HG03280 (cell line): ENCODE results near the gene UPP1.
A peak's percentile ranks its signal among the peaks of the same experiment; 100 is the strongest.

ENCODE experiments used
- ATAC-seq: cut with Tn5 transposase; IDR thresholded peaks from one replicate; pipeline ENCODE4 v1.9.1; 2021; ENCODE audit warnings: mild to moderate bottlenecking, moderate library complexity; ENCODE audit not compliant: unreplicated experiment

UPP1 gene

DNA sequence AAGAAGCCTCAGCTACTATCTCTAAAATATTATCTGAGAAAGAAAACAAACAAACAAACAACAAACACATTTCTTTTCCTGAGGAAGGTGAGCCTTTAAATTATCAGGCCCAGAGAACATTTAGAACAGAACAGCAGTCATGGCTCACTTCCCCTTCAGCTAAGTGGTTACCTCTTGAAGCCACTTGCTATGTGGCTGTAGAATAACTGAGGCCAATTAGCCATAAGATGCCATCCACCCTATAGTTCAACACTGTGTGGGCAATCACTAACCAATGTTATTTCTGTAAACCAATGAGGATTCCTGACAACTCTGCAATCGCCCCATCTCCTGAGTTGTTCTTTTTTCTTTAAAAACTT lies 3.7 kb upstream of the UPP1 start:
- ATAC-seq, result no peak

GRCh38 chr7:48085942-48086341 lies 3.1 kb upstream of the UPP1 start:
- ATAC-seq, result no peak

- ATAC-seq, result peak; percentile 14
Observed at GRCh38 chr7:48087349-48087748, 1.7 kb upstream of the UPP1 start.

DNA sequence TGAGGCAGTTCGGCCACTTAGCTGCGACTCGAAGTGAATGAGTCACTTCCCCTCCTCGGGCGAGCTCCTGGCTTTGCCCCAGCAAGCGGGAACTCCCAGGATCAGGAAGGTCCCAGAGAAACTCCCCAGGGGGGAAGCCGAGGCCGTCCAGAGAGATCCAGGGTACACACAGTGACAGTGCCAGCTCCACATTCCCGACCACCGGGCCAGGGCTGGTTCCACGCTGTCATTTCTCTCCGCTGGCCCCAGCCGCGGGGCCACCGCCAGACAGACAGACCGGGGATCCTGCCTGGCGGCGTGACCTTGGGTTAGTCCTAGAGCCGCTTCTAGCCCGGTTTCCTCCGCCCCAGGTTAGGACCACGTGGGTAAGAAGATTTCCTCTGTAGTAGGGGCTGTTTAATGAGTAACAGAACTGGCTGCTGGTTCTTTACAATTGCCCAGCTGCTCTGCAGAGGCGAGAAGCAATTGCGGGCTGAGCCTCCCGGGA lies 463 bp upstream of the UPP1 start:
- peak; percentile 55 for ATAC-seq

DNA sequence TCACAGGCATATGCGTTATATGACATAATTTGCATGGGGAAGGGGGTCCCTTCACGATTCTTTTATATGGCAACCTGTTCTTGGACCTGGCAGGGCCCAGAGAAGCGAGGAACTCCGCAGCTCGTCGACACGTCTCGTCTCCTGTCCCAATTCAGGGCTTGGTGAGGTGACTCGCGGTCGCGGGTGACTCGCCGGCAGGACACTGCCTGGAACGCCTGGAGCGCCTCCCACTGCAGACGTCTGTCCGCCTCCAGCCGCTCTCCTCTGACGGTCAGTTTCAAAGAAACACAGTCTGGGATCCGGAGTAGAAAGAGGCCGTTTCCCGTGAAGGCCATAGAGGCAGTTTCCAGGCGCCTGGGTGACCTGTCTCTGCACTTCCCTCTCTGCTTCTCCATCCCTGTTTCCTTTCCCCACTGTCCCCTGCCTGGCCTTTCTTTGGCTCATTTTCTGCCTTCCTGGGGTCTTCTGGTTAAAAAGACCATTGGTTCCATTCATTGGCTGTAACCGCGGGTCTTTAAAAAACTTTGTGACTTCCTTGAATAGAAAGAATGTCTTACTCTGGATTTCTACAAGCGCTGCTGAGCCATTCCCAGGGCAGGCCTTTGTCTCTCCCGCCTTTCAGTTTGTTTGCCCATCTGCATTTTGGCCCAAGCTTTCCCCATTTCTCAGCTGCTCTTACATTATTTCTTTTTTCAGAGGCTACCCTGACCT lies 1.2 kb downstream of the UPP1 start:
- no peak for ATAC-seq

DNA sequence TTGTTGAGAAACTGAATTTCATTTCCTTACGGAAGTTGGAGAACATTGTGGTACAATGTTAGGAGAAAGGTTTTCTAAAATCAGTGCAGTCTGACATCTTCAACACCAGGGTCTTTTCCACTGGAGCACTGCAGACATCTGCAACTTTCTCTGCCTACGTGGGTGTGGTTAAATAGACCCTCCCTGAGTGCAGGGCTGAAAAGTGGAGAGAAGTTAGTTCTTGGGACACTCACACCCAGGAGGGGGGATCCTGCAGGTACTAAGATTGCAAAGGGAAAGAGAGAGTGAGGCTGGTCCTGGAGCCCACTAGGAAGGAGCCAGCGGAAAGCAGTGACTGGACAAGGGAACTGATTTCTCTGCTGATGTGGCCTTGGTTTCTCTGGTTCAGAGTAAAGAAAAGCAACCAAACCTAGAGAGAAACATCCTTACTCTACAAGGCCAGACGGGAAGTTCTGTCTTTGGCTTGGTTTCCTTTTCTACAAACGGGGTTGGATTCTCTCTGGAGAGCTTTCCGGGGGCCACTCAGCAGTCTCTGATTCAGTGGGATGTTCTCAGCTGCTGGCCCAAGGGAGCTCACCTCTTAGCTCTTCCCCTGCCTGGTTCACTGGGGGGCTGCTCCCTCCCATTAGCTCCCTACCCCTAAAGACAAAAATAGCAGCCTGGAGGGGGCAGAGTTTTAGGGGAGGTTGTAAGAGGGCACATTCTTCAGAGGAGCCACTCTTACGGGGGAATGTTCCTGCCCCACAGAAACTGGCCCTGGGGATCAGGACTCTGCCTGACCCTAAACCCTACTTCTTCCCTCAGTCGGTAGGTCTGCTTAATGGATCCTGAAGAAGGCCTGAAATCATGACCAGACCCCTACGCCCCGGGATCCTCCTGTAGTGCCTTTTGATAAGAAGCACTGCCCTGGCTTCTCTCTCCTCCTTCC lies 2.7 kb downstream of the UPP1 start:
- no peak for ATAC-seq

DNA sequence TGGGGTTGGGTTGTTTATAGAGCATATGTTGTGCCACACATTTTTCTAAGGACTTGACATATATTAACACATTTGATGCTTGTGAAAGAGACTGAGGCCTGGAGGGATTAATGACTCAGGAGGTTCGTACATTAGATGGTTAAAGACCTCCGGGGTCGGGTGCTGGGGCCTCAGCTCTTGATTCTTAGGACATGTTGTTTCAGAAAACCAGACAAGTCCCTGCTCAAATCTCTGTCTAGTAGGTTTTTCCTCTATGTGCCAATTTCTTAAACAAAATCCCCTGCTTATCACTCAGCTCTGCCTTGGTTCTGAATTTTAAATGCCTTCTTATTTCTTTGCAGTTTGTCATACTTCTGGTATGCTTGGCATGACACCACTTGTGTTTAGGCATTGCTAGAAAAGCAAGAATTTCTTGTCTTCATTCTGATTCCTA lies 5.8 kb downstream of the UPP1 start:
- ATAC-seq, result no peak

DNA sequence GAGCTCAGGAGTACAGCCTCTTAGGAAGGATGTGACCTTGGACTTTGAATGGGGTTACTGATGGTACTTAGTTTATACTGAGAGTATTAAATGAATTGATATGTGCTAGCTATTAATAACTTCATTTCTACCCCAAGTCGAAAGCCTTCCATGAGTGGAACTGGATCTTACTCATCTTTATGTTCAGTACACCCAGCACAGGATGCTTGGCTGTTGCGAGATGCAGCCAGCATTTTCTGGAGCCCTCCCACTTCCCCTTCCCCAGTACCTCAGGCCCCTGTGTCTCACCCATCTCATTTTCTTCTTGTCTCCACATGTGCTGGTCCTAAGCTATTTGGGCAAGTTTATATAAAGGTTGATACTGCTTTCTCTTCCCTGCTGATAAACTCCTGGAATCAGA lies 7.2 kb downstream of the UPP1 start:
- ATAC-seq, result no peak

GRCh38 chr7:48097521-48098231 lies 8.6 kb downstream of the UPP1 start:
- no peak for ATAC-seq

GRCh38 chr7:48098846-48099245 lies 9.8 kb downstream of the UPP1 start:
- ATAC-seq, result no peak

- no peak for ATAC-seq
Observed at GRCh38 chr7:48099781-48100180, 10.7 kb downstream of the UPP1 start.

- no peak for ATAC-seq
Observed at GRCh38 chr7:48101352-48101751, 12.3 kb downstream of the UPP1 start.

GRCh38 chr7:48101968-48102367 lies 12.9 kb downstream of the UPP1 start:
- no peak for ATAC-seq

DNA sequence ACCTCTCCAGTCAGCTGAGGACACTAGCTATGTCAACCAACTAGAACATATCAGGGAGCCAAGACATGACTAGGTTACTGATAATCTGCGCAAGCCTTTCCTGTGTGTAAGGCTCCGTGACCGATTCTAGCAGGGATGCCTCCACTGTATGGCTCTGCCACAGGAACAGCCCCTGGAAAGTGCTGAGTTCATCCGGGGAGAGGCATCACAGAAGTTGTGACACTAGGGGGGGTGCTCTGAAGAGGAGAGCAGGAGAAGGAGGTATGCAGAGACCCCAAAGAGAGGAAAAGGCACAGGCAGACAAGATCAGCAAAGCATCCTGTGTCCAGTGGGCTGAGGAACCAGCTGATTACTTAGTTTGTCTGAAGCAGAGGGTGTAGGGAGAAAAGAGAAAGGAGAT lies 13.5 kb downstream of the UPP1 start:
- ATAC-seq, result no peak

- ATAC-seq, result no peak
Observed at GRCh38 chr7:48105045-48105444, 16.0 kb downstream of the UPP1 start.

- no peak for ATAC-seq
Observed at GRCh38 chr7:48106906-48107659, 18.0 kb downstream of the UPP1 start.

DNA sequence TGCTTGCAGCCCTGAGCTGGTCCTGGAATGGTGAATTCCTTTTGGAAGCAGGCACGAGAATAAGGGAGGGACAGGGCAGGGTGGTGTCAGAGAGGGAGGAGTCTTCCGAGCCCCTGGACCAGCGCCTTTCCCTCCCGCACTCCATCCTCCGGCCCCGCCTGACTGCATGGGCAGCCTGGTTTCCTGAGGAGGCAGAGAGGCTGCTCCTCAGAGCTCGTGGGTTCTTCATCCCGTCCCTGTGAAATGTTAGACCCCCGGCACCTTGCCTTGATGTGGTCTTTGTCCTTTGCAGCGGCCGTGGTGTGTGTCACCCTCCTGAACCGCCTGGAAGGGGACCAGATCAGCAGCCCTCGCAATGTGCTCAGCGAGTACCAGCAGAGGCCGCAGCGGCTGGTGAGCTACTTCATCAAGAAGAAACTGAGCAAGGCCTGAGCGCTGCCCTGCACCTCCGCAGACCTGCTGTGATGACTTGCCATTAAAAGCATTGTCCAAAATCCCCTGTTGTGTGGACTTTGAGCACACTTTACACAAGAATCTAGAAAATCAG lies 18.9 kb downstream of the UPP1 start:
- no peak for ATAC-seq

DNA sequence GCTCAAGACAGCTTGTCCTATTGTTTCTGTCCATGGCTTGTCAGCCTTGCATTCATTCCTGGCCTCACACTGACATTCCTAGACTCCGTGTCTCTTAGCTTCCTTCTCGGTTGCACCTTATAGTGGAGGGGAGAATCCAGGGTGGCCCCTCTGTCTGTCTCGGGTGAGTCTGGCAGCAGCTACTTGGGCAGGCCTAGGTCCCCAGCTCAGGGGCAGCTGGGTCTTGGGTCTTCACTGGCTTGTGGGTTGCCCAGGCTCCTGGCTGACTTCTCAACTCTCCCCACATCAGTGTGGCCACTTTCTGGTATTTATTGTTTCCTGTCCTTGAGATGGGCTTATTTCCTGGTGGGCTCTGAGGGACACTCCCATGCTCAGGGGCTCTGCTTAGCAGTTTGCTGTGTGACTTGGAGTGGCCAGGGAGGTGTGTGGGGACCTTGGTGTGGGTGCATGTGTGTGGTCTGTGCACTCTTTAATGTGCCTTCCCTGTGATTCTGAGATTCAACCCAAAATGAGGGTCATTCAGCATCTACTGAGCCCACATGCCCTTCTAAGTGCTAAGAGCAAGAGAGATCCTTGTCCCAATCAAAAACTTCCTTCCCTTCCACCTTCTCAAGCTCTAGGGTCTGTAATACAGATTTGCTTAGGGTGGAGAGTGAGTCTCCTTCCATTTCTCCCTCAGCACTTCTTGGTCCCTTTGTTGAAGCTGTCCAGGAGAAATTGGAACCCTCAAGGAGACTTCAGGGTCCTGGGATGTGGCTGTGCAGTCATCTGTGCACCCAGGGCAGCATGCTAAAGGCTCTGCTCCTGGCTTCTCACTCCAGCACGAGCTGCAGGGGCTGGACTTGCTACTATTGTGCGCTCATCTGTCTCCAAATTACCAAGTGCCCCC lies 20.1 kb downstream of the UPP1 start:
- no peak for ATAC-seq

GRCh38 chr7:48109848-48110663 lies 21.0 kb downstream of the UPP1 start:
- peak; percentile 84 for ATAC-seq
